Glutamatergic neuron (in vitro differentiated cells): ENCODE results near the gene NECTIN1. TPM values are rescaled to one million over a fixed set of nuclear protein-coding genes. Genes with fewer than 3 reads are reported as not detected.

Experiments
- DNase-seq: peaks from one replicate; pipeline ENCODE4 v3.0.0; 2022
- H3K27ac Mint-ChIP-seq: one replicate; pipeline ENCODE4 v1.8.0; 2020; ENCODE audit warnings: mild to moderate bottlenecking, mixed read lengths, inconsistent platforms; ENCODE audit not compliant: unreplicated experiment
- H3K27me3 Mint-ChIP-seq: one replicate; pipeline ENCODE4 v1.8.0; 2020; ENCODE audit warnings: mild to moderate bottlenecking, moderate library complexity, mixed read lengths, inconsistent platforms; ENCODE audit not compliant: unreplicated experiment
- H3K36me3 Mint-ChIP-seq: one replicate; pipeline ENCODE4 v1.8.0; 2020; ENCODE audit warnings: mild to moderate bottlenecking, mixed read lengths, inconsistent platforms; ENCODE audit not compliant: unreplicated experiment
- H3K4me1 Mint-ChIP-seq: one replicate; pipeline ENCODE4 v1.8.0; 2020; ENCODE audit warnings: mild to moderate bottlenecking, low read depth, mixed read lengths, inconsistent platforms; ENCODE audit not compliant: unreplicated experiment
- H3K4me3 Mint-ChIP-seq: one replicate; pipeline ENCODE4 v1.8.0; 2020; ENCODE audit warnings: mild to moderate bottlenecking, mixed read lengths, inconsistent platforms; ENCODE audit not compliant: unreplicated experiment
- H3K9me3 Mint-ChIP-seq: one replicate; pipeline ENCODE4 v1.8.0; 2020; ENCODE audit warnings: mild to moderate bottlenecking, moderate library complexity, mixed read lengths, inconsistent platforms; ENCODE audit not compliant: unreplicated experiment
- total RNA-seq: library from RNA; stranded (reverse); fragmentation: NEBNext Ultra II Directional; extraction: Animal tissue kit (Norgen Biotek cat#: 25700); gene quantifications from one replicate; pipeline ENCODE4 v1.2.1, GENCODE V29; 2021; ENCODE audit not compliant: unreplicated experiment
- TF ChIP-seq, protein P1 (sequence below): fragments of 200-600 bp; sonication (generic); IDR thresholded peaks from one replicate; pipeline ENCODE4 v1.5.0; 2021; ENCODE audit not compliant: partially characterized antibody, unreplicated experiment

NECTIN1 gene
- total RNA-seq, 1 donor from 2014 or later, result 26.0 TPM

DNA sequence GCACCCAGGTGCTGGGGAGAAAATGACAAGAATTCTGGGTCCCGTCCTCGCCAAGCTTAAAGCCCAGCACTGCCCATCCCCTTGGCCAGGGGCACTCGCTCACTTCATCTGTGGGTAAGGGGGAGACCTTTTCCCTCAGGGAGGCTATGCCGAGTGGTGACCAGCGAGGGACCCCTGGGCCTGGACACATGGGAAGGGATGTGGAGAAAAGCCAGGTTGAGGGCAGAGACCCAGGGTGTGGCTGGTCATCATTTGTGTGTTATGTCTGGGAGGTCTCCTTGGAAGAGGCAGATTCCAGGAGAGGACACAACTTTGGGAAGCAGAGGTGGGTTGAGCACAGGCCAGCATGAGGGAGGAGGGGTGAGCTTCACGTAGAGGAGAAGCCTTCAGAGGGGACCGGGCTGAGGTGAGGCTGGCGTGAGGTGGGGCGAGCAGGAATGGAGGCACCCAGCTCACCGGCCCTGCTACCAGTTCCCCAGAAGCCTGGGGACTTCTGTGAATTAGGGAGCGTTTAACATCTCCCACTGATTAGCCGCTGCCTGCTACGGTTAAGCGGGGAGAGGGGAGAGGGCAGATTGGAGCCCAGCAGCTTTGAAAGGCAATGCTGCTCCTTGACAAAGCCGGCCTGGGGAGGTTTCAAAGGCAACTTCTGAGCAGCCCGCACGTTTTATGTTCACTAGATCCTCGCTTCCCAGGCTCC is 25.8 kb upstream of the NECTIN1 start:
- Mint-ChIP-seq H3K4me1 (peaks cover 12% of the 10 kb centered on the region), H3K36me3 (no peaks in the 10 kb centered on the region), H3K4me3 (no peak overlapping the region), H3K27ac (no peak overlapping the region), H3K27me3 (peaks cover 5% of the 10 kb centered on the region), H3K9me3 (peaks cover 5% of the 10 kb centered on the region)
- TF ChIP-seq, protein P1, sequence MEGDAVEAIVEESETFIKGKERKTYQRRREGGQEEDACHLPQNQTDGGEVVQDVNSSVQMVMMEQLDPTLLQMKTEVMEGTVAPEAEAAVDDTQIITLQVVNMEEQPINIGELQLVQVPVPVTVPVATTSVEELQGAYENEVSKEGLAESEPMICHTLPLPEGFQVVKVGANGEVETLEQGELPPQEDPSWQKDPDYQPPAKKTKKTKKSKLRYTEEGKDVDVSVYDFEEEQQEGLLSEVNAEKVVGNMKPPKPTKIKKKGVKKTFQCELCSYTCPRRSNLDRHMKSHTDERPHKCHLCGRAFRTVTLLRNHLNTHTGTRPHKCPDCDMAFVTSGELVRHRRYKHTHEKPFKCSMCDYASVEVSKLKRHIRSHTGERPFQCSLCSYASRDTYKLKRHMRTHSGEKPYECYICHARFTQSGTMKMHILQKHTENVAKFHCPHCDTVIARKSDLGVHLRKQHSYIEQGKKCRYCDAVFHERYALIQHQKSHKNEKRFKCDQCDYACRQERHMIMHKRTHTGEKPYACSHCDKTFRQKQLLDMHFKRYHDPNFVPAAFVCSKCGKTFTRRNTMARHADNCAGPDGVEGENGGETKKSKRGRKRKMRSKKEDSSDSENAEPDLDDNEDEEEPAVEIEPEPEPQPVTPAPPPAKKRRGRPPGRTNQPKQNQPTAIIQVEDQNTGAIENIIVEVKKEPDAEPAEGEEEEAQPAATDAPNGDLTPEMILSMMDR, result no peak
- no peak for DNase-seq

DNA sequence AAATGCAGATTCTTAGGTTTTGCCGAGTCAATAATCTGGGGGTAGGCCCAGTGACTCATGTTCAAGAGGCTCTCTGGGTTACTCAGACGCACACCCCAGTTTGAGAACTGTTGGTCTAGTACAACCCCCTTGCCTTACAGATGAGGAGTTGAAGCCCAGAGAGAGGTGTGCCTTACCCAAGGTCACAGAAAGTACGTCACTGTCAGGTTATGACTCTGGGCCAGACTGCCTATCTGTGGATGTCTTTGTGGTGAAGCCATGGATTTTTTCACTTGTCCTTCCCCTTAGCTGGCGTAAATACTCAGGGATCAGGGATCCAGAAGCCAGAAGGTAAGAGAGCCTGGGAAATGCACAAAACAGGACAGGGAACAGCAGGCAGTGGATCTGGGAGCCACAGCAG is 25.2 kb upstream of the NECTIN1 start:
- Mint-ChIP-seq H3K27ac (no peak overlapping the region), H3K36me3 (no peaks in the 10 kb centered on the region), H3K27me3 (peaks cover 5% of the 10 kb centered on the region), H3K4me3 (no peak overlapping the region), H3K4me1 (peaks cover 12% of the 10 kb centered on the region), H3K9me3 (peaks cover 5% of the 10 kb centered on the region)
- DNase-seq, result no peak
- TF ChIP-seq, protein P1, result no peak

DNA sequence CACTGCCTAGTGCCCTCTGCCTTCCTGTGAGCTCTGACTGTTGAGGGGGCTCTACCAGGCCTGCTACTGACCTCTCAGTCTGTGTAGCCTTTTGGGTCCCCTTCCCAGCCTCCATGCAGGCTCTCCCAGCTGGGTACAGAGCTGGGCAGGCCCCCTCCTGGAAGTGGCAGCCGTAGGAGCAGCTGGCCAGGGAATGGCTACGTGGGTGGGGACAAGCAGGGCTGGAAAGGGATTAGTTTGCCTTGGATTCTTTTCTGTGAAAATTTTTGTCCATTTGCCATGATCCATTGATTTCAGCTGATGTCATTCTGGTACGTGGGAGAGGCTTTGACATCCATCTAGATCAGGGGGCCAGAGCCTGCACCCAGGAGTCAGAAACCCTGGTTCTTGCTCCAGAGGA is 23.9 kb upstream of the NECTIN1 start:
- Mint-ChIP-seq H3K4me3 (no peak overlapping the region), H3K9me3 (peaks cover 5% of the 10 kb centered on the region), H3K27me3 (peaks cover 5% of the 10 kb centered on the region), H3K4me1 (peaks cover 12% of the 10 kb centered on the region), H3K27ac (peak overlapping the region; percentile 34), H3K36me3 (no peaks in the 10 kb centered on the region)
- DNase-seq, result no peak
- TF ChIP-seq, protein P1, result no peak

DNA sequence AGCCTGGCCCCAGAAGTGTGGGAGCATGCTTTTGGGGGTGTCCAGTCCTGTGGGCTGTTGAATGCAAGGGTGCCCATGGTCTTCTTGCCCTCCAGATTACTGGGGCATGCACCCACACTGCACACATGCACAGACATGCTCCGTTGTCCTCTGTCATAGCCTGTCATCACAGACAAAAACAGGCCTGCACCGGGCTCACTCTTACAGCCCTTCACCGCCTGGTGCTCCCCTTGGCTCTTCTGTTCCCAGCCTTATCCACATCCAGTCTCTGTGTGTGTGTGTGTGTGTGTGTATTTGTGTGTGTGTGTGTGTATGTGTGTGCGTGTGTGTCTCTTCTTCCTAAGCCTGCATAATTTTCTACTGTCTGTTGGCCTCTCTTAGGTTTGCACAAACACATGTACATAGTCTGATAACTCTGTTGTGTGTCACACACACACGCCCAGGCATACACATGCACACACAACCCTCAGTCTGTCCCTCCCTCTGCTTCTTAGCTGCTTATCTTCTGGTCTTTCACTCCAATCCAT is 23.4 kb upstream of the NECTIN1 start:
- Mint-ChIP-seq H3K9me3 (peaks cover 5% of the 10 kb centered on the region), H3K27me3 (peaks cover 3% of the 10 kb centered on the region), H3K4me1 (peaks cover 12% of the 10 kb centered on the region), H3K4me3 (no peak overlapping the region), H3K36me3 (no peaks in the 10 kb centered on the region), H3K27ac (peak overlapping the region; percentile 29)
- TF ChIP-seq, protein P1, result no peak
- no peak for DNase-seq

DNA sequence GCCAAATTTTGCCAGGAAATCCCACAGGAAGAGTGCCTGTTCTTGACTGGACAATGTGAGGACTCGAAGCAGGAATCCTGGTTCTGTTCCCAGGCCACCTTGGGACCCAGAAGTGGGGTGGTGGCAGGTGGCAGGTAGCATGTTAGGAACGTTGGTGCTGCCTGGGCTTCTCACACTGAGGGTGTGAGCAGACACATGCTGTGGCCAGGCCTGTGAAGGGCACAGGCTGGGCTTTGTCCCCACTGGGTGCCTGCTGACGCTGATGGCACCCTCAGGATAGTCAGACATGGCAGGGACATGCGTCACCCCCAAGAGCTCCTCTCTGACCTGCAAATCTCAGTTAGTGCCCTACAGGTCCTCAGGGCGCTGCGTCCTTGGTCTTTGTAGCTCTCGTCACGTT is 21.1 kb upstream of the NECTIN1 start:
- Mint-ChIP-seq H3K9me3 (peaks cover 1% of the 10 kb centered on the region), H3K27ac (no peak overlapping the region), H3K4me1 (peaks cover 12% of the 10 kb centered on the region), H3K4me3 (no peak overlapping the region), H3K36me3 (no peaks in the 10 kb centered on the region), H3K27me3 (peaks cover 3% of the 10 kb centered on the region)
- TF ChIP-seq, protein P1, result no peak
- no peak for DNase-seq
